ENCODE measurements around the gene PLD2.
A peak's percentile ranks its signal among the peaks of the same experiment; 100 is the strongest.

PLD2 gene

DNA sequence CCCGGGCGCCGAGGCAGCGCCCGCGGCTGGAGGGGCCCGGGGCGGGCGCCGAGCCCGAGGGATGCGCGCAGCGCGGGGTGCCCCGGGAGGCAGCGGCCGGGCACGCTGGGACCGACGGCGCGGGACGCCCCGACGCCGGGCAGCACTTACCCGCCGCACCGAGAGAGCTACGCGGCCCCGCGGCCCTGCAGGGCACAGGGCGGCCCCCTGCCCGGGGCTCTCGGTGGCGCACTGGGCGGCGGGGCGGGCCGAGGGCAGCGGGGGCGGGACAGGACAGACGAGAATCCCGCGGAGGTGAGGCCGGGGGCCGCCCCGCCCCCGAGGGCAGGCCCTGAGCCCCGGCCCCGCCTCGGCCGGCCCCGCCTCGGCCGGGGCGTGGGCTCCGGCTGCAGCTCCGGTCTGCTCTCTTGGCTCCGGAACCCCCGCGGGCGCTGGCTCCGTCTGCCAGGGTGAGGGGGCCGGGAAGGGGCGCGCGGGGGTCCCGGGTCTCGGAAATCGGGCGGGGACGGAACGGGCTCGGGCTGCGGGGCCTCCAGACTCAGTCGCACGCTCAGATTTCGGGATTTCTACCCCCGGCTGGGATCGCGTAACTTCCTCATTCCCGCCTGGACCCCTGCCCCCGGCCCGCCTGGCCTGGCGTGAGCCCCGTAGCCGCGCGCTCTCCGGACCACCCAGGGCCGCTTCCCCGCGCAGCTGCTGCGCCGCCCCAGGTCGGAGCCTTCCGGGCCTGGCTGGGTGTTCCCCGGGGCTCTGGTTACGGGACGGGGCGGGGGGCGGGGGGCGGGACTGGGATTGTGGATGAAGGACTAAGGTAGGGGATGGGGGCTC lies at the start of gene PLD2:
TSS of gene PLD2 (plus strand) at position 376 of the 828 bp plus-strand sequence. CDS start 621 bp downstream, outside the sequence.
- peak within 1 kb of the TSS; percentile 88 for H3K4me3 ChIP-seq (ENCODE audit: low read depth, low read length)
- no peak for TF ChIP-seq CTCF (IDR thresholded peaks at IDR 0.05; ENCODE audit: borderline replicate concordance, insufficient read depth, low read depth, low read length)

GRCh38 chr17:4759776-4760236 lies 47.1 kb upstream of the PLD2 start:
- H3K4me3 ChIP-seq (ENCODE audit: low read depth, low read length) = no peak overlapping the region
- no peak for TF ChIP-seq CTCF (IDR thresholded peaks at IDR 0.05; ENCODE audit: borderline replicate concordance, insufficient read depth, low read depth, low read length)

DNA sequence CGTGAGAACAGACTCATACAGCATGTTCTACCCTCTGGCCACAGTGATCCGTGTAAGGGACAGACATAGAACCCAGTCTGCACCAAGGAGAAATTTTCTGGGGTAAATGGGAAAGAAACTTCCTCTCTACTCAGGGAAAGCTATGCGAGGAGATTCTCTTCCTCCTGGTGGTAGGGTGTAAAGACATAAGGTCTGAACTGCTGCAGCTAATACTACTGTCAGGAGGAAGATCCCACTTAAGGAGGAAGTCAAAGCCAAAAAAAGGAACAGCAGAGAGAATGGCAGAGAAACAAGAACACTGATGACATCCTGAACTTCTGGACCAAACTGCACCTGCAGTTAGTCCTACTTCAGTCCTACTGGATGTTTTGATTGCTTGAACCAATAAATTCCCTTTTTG lies 42.4 kb upstream of the PLD2 start:
- TF ChIP-seq CTCF (IDR thresholded peaks at IDR 0.05; ENCODE audit: borderline replicate concordance, insufficient read depth, low read depth, low read length) = no peak
- no peak overlapping the region for H3K4me3 ChIP-seq (ENCODE audit: low read depth, low read length)

- TF ChIP-seq CTCF (IDR thresholded peaks at IDR 0.05; ENCODE audit: borderline replicate concordance, insufficient read depth, low read depth, low read length) = no peak
- H3K4me3 ChIP-seq (ENCODE audit: low read depth, low read length) = no peak overlapping the region
These were observed 40.8 kb upstream of the PLD2 start for GRCh38 chr17:4766201-4766600.

GRCh38 chr17:4766723-4767122 lies 40.2 kb upstream of the PLD2 start:
- no peak for TF ChIP-seq CTCF (IDR thresholded peaks at IDR 0.05; ENCODE audit: borderline replicate concordance, insufficient read depth, low read depth, low read length)
- H3K4me3 ChIP-seq (ENCODE audit: low read depth, low read length) = no peak overlapping the region

GRCh38 chr17:4768298-4768697 lies 38.7 kb upstream of the PLD2 start:
- no peak for TF ChIP-seq CTCF (IDR thresholded peaks at IDR 0.05; ENCODE audit: borderline replicate concordance, insufficient read depth, low read depth, low read length)
- no peak overlapping the region for H3K4me3 ChIP-seq (ENCODE audit: low read depth, low read length)

GRCh38 chr17:4769628-4770027 lies 37.3 kb upstream of the PLD2 start:
- no peak for TF ChIP-seq CTCF (IDR thresholded peaks at IDR 0.05; ENCODE audit: borderline replicate concordance, insufficient read depth, low read depth, low read length)
- no peak overlapping the region for H3K4me3 ChIP-seq (ENCODE audit: low read depth, low read length)
